Heart left ventricle (tissue), 13 donors: ENCODE measurements around the gene FBN1.

Experiments
- CTCF ChIP-seq, 12 donors: fragments of 200-600 bp; sonication (generic) in 4 of 12; IDR thresholded peaks; one replicate each; pipeline versions ENCODE4 v1.5.0 to v1.8.0; 2018 to 2022; ENCODE audit warnings: antibody characterized with exemption in 12 of 12, mild to moderate bottlenecking in 5 of 12
- POLR2A ChIP-seq, 2 donors: fragments of 450-650 bp; IDR thresholded peaks; one replicate each; pipeline ENCODE4 v1.6.1; 2017; ENCODE audit warnings: antibody characterized with exemption in 2 of 2, mild to moderate bottlenecking in 2 of 2, moderate library complexity in 2 of 2
- donor health status: ischemic (EF 13 %, LVEDD 7.1; RV severe dilation, severe dysfunction).
- donor health status: DM: no; HTN: yes; CAD: no.
- donor health status: DM: no; HTN: no; CAD: no.
- donor health status: ischemic (EF 25% LVEDD 6.9; RV normal size, moderate dysfunction).
- donor health status: ischemic (EF 25% LVEDD 5.7; RV mildly dilated, moderate dysfunction).
- donor health status: ischemic (EF 35%, LVEDD 5.7; RV mildly dilated, moderate dysfunction).
- donor health status: nonischemic (EF 11% LVEDD 7.7; RV severe dilation, severe dysfunction).
- donor health status: DM: yes; HTN: yes; CAD: no.
- donor health status: PGD.
- donor health status: ischemic (EF 29% LVEDD 5.4; RV normal size, mild dysfunction).
- donor health status: nonischemic (EF 23%, LVEDD 6.1; RV moderate dilation, normal function).

- TF ChIP-seq CTCF (IDR thresholded peaks at IDR 0.05) (no peak), POLR2A (IDR thresholded peaks at IDR 0.05) (no peak)
These were observed 124.9 kb downstream of the FBN1 start for GRCh38 chr15:48520376-48521155.
